Activated CD4-positive, alpha-beta T cell treated with anti-CD3 and anti-CD28 coated beads for 4 hours (primary cell): Measurements from ENCODE around the gene UBL4A.

ENCODE experiments used
- DNase-seq, 2 donors: peaks; one replicate each; pipeline ENCODE4 v3.0.0-alpha.2; 2020

The UBL4A gene

DNA sequence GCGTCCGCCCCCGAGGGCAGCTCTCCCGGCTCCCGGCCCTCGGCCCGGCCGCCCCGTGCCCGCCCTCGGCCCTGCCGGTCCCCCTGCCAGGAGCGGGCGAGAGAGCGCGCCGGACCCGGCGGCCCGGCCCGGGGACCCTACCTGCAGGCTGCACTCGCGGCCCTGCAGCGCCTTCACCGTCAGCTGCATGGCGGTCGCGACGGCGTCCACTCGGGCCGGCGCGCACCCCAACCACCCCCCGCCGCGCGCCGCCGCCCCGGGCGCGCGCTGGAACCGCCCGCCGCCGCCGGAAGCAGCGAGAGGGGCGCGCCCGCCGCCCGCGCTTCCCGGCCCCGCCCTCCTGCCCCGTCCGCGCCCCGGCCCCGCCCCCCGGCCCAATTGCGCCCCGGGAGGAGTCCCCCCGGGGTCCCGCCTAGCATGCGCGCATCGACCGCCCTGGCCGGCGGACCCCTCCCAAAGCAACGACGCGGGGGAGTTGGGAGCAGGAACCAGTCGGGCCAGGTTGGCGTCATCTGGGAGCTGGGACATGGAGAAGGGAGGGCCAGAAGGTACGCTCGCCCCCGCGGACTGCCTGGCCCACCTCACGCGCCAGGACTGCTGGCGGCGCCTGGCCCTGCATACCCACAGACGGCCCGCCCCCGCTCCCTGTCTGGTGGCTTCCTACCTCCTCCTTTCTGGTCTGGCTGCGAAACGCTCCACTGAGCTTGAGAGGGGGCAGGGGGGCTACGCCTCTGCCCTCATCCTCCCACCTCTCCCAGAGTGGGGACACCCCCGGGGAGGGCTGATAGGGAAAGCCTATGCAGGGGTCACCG is at the start of gene UBL4A:
TSS of gene UBL4A (minus strand) at position 220 of the 812 bp plus-strand sequence. CDS start at position 189, 31 bp downstream.
- DNase-seq, result peak; percentile 38 to 54

- no peak for DNase-seq
Observed at GRCh38 chrX:154535892-154536291, 49.5 kb upstream of the UBL4A start.

- DNase-seq, result peak; percentile 85 to 91
Observed at GRCh38 chrX:154534526-154535322, 48.3 kb upstream of the UBL4A start.

GRCh38 chrX:154532690-154533089 is 46.3 kb upstream of the UBL4A start:
- no peak for DNase-seq

- DNase-seq, result no peak
Observed at GRCh38 chrX:154531626-154532025, 45.2 kb upstream of the UBL4A start.

DNA sequence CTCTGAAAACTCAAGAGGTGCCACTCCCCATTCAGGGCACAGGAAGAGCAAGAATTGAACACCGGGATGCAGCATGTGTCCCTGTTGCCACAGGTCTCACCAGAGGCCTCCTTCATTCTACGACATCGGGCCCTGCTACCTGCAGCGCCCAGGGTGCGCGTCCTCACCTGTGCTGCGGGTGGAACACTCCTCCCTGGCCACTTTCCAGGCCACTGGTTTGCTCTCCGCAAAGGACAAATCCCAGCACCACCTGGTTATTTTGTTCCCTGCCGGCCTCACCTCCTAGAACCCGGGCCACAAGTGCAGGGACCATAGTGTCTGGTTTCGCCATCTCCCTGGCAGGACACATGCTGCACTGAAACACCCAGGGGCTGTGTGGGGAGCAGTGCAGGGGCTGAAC is 43.9 kb upstream of the UBL4A start:
- no peak for DNase-seq

GRCh38 chrX:154529206-154529612 is 42.8 kb upstream of the UBL4A start:
- DNase-seq, result no peak

- DNase-seq, result peak; percentile 53 to 58
Observed at GRCh38 chrX:154526901-154527675, 40.7 kb upstream of the UBL4A start.

DNA sequence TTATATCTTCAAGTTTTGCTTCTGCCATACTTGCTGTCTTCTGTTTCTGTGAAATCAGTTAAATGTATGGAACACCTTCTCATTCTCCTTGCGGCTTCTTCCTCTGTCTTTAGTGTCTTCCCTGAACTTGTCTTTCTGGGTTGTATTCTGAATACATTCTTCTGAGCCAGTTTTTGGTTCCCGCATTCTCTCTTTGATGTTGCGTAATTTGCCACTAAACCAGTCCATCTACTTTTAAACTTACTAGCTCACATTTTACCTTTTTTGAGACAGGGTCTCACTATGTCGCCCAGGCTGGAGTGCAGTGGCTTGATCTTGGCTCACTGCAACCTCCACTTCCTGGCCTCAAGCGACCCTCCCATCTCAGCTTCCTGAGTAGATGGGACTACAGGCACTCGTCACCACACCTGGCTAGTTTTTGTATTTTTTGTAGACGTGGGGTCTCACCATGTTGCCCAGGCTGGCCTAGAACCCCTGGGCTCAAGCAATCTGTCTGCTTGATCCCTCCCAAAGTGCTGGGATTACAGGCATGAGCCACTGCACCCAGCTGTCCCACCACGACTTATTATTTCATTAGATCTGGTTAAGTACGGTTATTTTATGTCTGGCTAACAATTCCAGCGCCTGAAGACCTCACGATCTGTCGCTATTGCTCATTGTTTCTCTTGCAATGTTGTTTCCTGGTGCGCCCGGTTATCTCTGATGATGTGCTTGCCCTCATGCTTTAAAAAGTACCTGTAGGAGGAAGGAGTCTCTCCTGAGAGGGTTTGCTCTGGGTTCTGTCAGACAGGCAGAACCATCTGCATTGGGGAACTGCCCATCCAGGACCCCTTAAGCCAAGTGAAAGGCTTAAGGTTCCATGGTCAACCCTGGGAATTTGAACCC is 39.4 kb upstream of the UBL4A start:
- no peak for DNase-seq

- DNase-seq, result no peak
Observed at GRCh38 chrX:154519389-154519788, 33.0 kb upstream of the UBL4A start.

DNA sequence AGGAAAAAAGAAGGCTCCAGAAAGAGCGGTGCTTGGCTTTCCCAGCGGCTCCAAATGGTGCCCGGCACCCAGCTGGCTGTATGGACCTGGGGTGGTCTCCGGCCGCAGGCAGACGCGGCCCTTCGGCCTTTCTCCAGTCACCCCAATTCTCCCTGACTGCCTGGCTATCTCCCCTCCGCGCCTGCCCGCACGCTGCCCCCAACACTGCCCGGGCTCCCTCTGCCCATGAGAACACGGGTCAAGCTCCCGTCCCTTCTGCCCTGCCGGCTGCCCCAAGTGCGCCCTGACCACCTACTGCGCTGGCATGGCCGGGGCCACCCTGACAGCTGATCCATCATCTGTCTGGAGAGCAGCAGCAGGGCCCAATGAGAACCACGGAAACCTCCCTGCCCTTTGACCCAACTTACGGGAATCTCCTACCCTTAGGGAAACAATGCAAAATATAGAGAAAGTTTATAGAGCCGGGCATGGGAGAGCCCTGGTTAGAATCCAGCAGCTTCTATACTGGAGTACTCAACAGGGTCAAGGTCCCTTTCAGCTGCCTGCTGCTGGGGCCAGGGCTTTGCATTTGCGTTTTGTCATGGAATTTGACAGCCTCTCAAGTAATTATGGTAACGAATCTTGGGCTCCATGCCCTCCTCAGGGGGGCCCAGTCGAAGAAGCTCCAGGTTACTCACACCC is 30.8 kb upstream of the UBL4A start:
- no peak for DNase-seq

GRCh38 chrX:154516656-154517100 is 30.3 kb upstream of the UBL4A start:
- DNase-seq, result no peak

GRCh38 chrX:154515966-154516655 is 29.7 kb upstream of the UBL4A start, which contains the start of gene FAM3A:
TSS of gene FAM3A (minus strand) at chrX:154516232. CDS start at chrX:154515772, 460 bp downstream.
- peak; percentile 90 to 93 for DNase-seq

- no peak for DNase-seq
Observed at GRCh38 chrX:154515090-154515965, 28.9 kb upstream of the UBL4A start.

GRCh38 chrX:154513716-154514115 is 27.3 kb upstream of the UBL4A start:
- DNase-seq, result no peak

DNA sequence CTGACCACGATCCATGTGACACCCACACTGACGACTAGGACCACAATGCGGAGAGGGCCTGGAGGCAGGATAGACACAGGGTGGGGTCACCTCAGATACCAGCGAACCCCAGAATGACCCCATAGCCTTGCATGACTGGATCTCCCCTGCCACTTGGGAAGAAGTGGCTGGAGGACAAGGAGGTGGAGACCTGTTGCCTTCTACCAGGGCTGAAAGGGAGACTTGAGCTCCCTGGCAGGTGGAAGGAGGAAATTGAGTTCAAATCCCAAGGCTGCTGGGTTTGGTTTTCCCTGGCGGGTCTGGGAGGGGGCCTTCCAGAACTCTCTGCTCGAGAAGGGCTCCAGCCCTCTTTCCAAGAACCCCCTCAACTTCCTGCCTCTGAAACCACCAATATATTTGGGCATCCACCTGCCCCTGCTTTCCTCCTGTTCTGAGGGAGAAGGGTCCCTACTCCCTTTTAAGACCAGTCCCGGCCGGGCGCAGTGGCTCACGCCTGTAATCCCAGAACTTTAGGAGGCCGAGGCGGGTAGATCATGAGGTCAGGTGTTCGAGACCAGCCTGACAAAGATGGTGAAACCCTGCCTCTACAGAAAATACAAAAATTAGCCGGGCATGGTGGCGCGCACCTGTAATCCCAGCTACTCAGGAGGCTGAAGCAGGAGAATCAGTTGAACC is 26.6 kb upstream of the UBL4A start:
- no peak for DNase-seq

GRCh38 chrX:154511761-154512160 is 25.3 kb upstream of the UBL4A start:
- no peak for DNase-seq

GRCh38 chrX:154509455-154509854 is 23.0 kb upstream of the UBL4A start:
- no peak for DNase-seq

DNA sequence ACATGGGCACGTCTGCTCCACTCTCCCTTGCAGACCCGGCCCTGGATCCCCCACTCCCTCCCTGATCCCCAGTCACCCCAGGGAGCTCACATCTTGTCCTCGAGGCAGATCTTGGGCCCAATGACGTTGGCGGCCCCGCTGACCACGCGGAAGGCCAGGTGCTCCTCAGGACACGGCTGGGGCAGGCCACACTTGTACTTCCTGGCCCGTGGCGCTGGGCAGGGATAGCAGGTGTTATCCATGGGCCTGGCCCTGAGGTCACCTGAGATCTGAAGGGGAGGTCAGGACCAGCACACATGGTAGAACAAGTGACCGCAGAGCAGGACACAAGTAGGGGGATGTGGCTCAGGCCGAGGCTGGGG is 21.9 kb upstream of the UBL4A start:
- no peak for DNase-seq
